ENCODE data around the gene LBH. TPM values are rescaled to one million over a fixed set of nuclear protein-coding genes. Genes with fewer than 3 reads are reported as not detected.

LBH gene
- total RNA-seq, 4 donors from 2014 or later = 104 to 206 (median 126) TPM

GRCh38 chr2:30306522-30306921, 75.2 kb downstream of the LBH start:
- Histone ChIP-seq H3K4me3 (replicated peaks in 1 of 3) (no peak overlapping the region), H3K4me1 (peaks cover 3 to 9% of the 10 kb centered on the region in 2 donors), H3K27ac (no peak overlapping the region), H3K36me3 (no peaks in the 10 kb centered on the region), H3K27me3 (no peaks in the 10 kb centered on the region), H3K9me3 (no peaks in the 10 kb centered on the region)
- 89 to 90% methylated on average over 4 of the region's 4 CpGs for WGBS, 2 donors
- TF ChIP-seq CTCF (IDR thresholded peaks at IDR 0.05) (no peak), POLR2A (IDR thresholded peaks at IDR 0.05) (no peak)
- intact Hi-C loops (cut with DNase I) = no loop called here
- no peak for DNase-seq

- intact Hi-C loops (cut with DNase I) = no loop called here
- no peak for DNase-seq
- H3K9me3 ChIP-seq = no peaks in the 10 kb centered on the region
- H3K4me3 ChIP-seq (replicated peaks in 1 of 3) = no peak overlapping the region
- H3K27me3 ChIP-seq = no peaks in the 10 kb centered on the region
- TF ChIP-seq CTCF (IDR thresholded peaks at IDR 0.05) (no peak), POLR2A (IDR thresholded peaks at IDR 0.05) (no peak)
- H3K36me3 ChIP-seq = no peaks in the 10 kb centered on the region
- no peak overlapping the region for H3K27ac ChIP-seq
- 98 to 100% methylated on average over 2 of the region's 2 CpGs for WGBS, 2 donors
- no peaks in the 10 kb centered on the region for H3K4me1 ChIP-seq
Measured at GRCh38 chr2:30308280-30308679, 76.9 kb downstream of the LBH start.

Small RNAs within 50 kb of the gene (small RNA-seq; reads per million reads assigned to genes)
- gene SNORA10B = not detected

Other genes starting within 250 kb of the LBH start
- 100 to 1,000 TPM in 3 of 4 donors, 10 to 100 TPM in 1; 74.7 to 129 (median 103) TPM for gene YPEL5, start 84.5 kb upstream of the LBH start, total RNA-seq
- 10 to 100 TPM; 47.3 to 68.7 (median 54.1) TPM for gene LCLAT1, start 215.7 kb downstream of the LBH start, total RNA-seq

Data from thyroid gland (tissue), 4 donors.